A549 (cell line): ENCODE data around the gene ITGB1BP2. TPM values are rescaled to one million over a fixed set of nuclear protein-coding genes. Genes with fewer than 3 reads are reported as not detected.
"Not testable (repeated sequence)": the region's sequence is repeated elsewhere in the genome, so short reads cannot be mapped to it uniquely, and the experiment has no call there.

Experiments
- ATAC-seq, 2 experiments: fragments of 200-7000 bp in 1 of 2; fragments of >200 bp in 1 of 2; cut with Nextera tagmentation in 1 of 2; cut with Tn5 transposase in 1 of 2; 3 replicates each; pipeline versions ENCODE4 v1.8.0 to v1.9.1; 2018 to 2020; ENCODE audit warnings: mild to moderate bottlenecking in 1 of 2, moderate library complexity in 1 of 2
- CTCF ChIA-PET: fragments of 300-600 bp; sonication (Branson Sonifier 250); formaldehyde crosslinking; extraction: SDS; loops from one replicate; lab custom pipeline; 2021; ENCODE audit warnings: antibody characterized with exemption, inconsistent platforms; lab: Yijun Ruan, JAX
- POLR2A ChIA-PET: fragments of 350-600 bp; formaldehyde crosslinking; extraction: SDS; loops from one replicate; lab custom pipeline; 2021; ENCODE audit warnings: antibody characterized with exemption, inconsistent platforms; lab: Yijun Ruan, JAX
- DNase-seq, 2 experiments: peaks; one replicate each; pipeline versions ENCODE4 v3.0.0 to v3.0.0-alpha.2; 2011 to 2016; ENCODE audit warnings: low read depth in 1 of 2, low spot score in 1 of 2
- FAIRE-seq: peaks from 2 replicates; lab custom pipeline; 2011; peaks lifted over from hg19 to GRCh38; lab: Jason Lieb, UNC
- H3K27ac ChIP-seq, 2 experiments: fragments of >200 bp; sonication (Bioruptor Twin); formaldehyde crosslinking; 3 replicates each; pipeline ENCODE4 v1.5.1; 2016 to 2017
- H3K4me1 ChIP-seq: fragments of >200 bp; sonication (Bioruptor Twin); formaldehyde crosslinking; 3 replicates; pipeline ENCODE4 v1.6.1; 2016
- H3K4me2 ChIP-seq: fragments of >200 bp; sonication (Bioruptor Twin); formaldehyde crosslinking; 3 replicates; pipeline ENCODE4 v1.6.1; 2016
- H3K4me3 ChIP-seq: fragments of >200 bp; sonication (Bioruptor Twin); formaldehyde crosslinking; 3 replicates; pipeline ENCODE4 v1.5.1; 2016
- H3K9me3 ChIP-seq: fragments of >200 bp; sonication (Bioruptor Twin); formaldehyde crosslinking; 3 replicates; pipeline ENCODE4 v1.6.1; 2016
- ATOH8 ChIP-seq: fragments of 250-450 bp; sonication (Bioruptor Pico); IDR thresholded peaks from 2 replicates; pipeline ENCODE4 v1.5.0; 2020; ENCODE audit warnings: low read depth, mild to moderate bottlenecking, moderate library complexity
- BHLHE40 ChIP-seq: IDR thresholded peaks from 2 replicates; pipeline ENCODE4 v1.6.1; 2012; ENCODE audit warnings: low read depth, low read length, inconsistent platforms
- CEBPB ChIP-seq, 2 experiments: fragments of >200 bp in 1 of 2; sonication (Bioruptor Twin) in 1 of 2; formaldehyde crosslinking in 1 of 2; IDR thresholded peaks; 2 replicates each; pipeline ENCODE4 v1.6.1; 2012 to 2016
- EHMT2 ChIP-seq: fragments of 200-600 bp; sonication (generic); IDR thresholded peaks from 2 replicates; pipeline ENCODE4 v1.6.1; 2016; ENCODE audit warnings: antibody characterized with exemption, low read depth, mild to moderate bottlenecking, moderate library complexity
- FOSL2 ChIP-seq, 2 experiments: fragments of 450-650 bp in 1 of 2; fragments of >200 bp in 1 of 2; sonication (Bioruptor Twin) in 1 of 2; formaldehyde crosslinking; IDR thresholded peaks; 2 replicates each; pipeline versions ENCODE4 v1.5.0 to v1.6.1; 2016 to 2020; ENCODE audit warnings: mild to moderate bottlenecking in 1 of 2, moderate library complexity in 1 of 2
- GATA3 ChIP-seq: IDR thresholded peaks from 2 replicates; pipeline ENCODE4 v1.6.1; 2012; ENCODE audit warnings: borderline replicate concordance
- HDAC2 ChIP-seq: fragments of 200-600 bp; sonication (generic); IDR thresholded peaks from 2 replicates; pipeline ENCODE4 v1.6.1; 2016
- HES2 ChIP-seq: fragments of >200 bp; sonication (Bioruptor Twin); formaldehyde crosslinking; IDR thresholded peaks from 2 replicates; pipeline ENCODE4 v1.6.1; 2016
- JUN ChIP-seq, 2 experiments: fragments of >200 bp; sonication (Bioruptor Twin); formaldehyde crosslinking; IDR thresholded peaks; 2 replicates in 1 of 2; 3 replicates in 1 of 2; pipeline ENCODE4 v1.6.1; 2016 to 2017
- NPAS2 ChIP-seq: fragments of 250-450 bp; sonication (Bioruptor Pico); IDR thresholded peaks from 2 replicates; pipeline ENCODE4 v1.8.0; 2022; ENCODE audit warnings: mild to moderate bottlenecking, moderate library complexity, borderline replicate concordance
- NR3C1 ChIP-seq: fragments of >200 bp; sonication (Bioruptor Twin); formaldehyde crosslinking; IDR thresholded peaks from 3 replicates; pipeline ENCODE4 v1.6.1; 2017
- PHF8 ChIP-seq: fragments of 200-600 bp; sonication (generic); IDR thresholded peaks from 2 replicates; pipeline ENCODE4 v1.6.1; 2016; ENCODE audit warnings: low read depth, mild to moderate bottlenecking, antibody characterized with exemption, moderate library complexity, borderline replicate concordance
- POLR2AphosphoS2 ChIP-seq: conservative IDR thresholded peaks from 2 replicates; pipeline ENCODE4 v1.6.1; 2012; ENCODE audit warnings: low read length, improper control_type of control experiment, inconsistent platforms
- RFX5 ChIP-seq: fragments of 450-650 bp; IDR thresholded peaks from 2 replicates; pipeline ENCODE4 v1.7.1; 2014; ENCODE audit warnings: antibody characterized with exemption, mild to moderate bottlenecking, moderate library complexity
- TP53 ChIP-seq: fragments of 250-450 bp; sonication (Bioruptor Pico); IDR thresholded peaks from 2 replicates; pipeline ENCODE4 v1.5.0; 2021; ENCODE audit warnings: mild to moderate bottlenecking, moderate library complexity
- ZC3H11A ChIP-seq: fragments of 450-650 bp; IDR thresholded peaks from 2 replicates; pipeline ENCODE4 v1.6.1; 2014; ENCODE audit warnings: antibody characterized with exemption, mild to moderate bottlenecking
- ZFP36 ChIP-seq: fragments of 450-650 bp; IDR thresholded peaks from 2 replicates; pipeline ENCODE4 v1.6.1; 2014; ENCODE audit warnings: borderline replicate concordance; ENCODE audit not compliant: partially characterized antibody
- WGBS: methylation state at CpG from one replicate; pipeline ENCODE4 v1.1.6; 2017; ENCODE audit errors: missing lambda C conversion rate; 5-methylcytosine and 5-hydroxymethylcytosine counted together
- polyA plus RNA-seq, 4 experiments: library from polyadenylated mRNA; depleted of rRNA in 3 of 4; stranded (reverse); fragments of >200 nt; fragmentation: RNase III in 1 of 4; extraction: RNeasy Plus Mini Kit Qiagen cat#74134 plus additional on column Dnase treatment in 1 of 4; gene quantifications; 2 replicates in 3 of 4; 3 replicates in 1 of 4; pipeline ENCODE4 v1.2.3, GENCODE V29; 2011 to 2017

Gene ITGB1BP2
- polyA plus RNA-seq, 2 of the 4 experiments (the other 2 are of a cell fraction): 1.4 to 3.1 TPM

GRCh38 chrX:71296806-71297205 lies 4.7 kb upstream of the ITGB1BP2 start:
- Histone ChIP-seq H3K27ac (no peak overlapping the region), H3K4me1 (peaks cover 3% of the 10 kb centered on the region; the same call in 1 of the 3 replicates), H3K4me3 (no peak overlapping the region), H3K9me3 (no peaks in the 10 kb centered on the region), H3K4me2 (no peak overlapping the region)
- no peak for ATAC-seq
- ChIA-PET CTCF (interaction anchor here (1.0 kb wide), 1 partner anchor 32 kb away, joined by 3 read pairs; no protein-coding TSS in a partner anchor), POLR2A (interaction anchor here (1.3 kb wide), 1 partner anchor 13 kb away, joined by 4 read pairs; the partner anchor contains the start of gene NONO)
- no peak for DNase-seq
- no peak for TF ChIP-seq ZC3H11A
- TF ChIP-seq CEBPB (IDR thresholded peaks at IDR 0.05): no peak
- TF ChIP-seq EHMT2: no peak
- no peak for TF ChIP-seq HES2
- no peak for TF ChIP-seq FOSL2 (IDR thresholded peaks at IDR 0.05)
- TF ChIP-seq FOSL2 (CRISPR knock-in tag; IDR thresholded peaks at IDR 0.05): no peak
- TF ChIP-seq ZFP36: no peak
- TF ChIP-seq BHLHE40: no peak
- TF ChIP-seq NR3C1: no peak
- TF ChIP-seq RFX5: no peak
- no peak for TF ChIP-seq JUN (IDR thresholded peaks at IDR 0.05)
- no peak for TF ChIP-seq PHF8
- TF ChIP-seq TP53 (CRISPR knock-in tag): no peak
- TF ChIP-seq GATA3: no peak
- no peak for TF ChIP-seq NPAS2 (CRISPR knock-in tag)
- TF ChIP-seq HDAC2: no peak
- FAIRE-seq: no peak
- 90% methylated on average over 6 of the region's 6 CpGs for WGBS

GRCh38 chrX:71298119-71298518 lies 3.4 kb upstream of the ITGB1BP2 start:
- CTCF ChIA-PET: interaction anchor here (1.2 kb wide), 1 partner anchor 14 kb away, joined by 5 read pairs; the partner anchor contains the start of gene NONO

GRCh38 chrX:71300064-71300463 lies 1.5 kb upstream of the ITGB1BP2 start:
- H3K27ac ChIP-seq, DNase-seq, H3K4me1 ChIP-seq, H3K9me3 ChIP-seq, CTCF ChIA-PET, H3K4me2 ChIP-seq, FAIRE-seq, ATAC-seq, POLR2A ChIA-PET, H3K4me3 ChIP-seq: not testable (repeated sequence)
- WGBS: 95% methylated on average over 7 of the region's 7 CpGs

More at GRCh38 chrX:71298119-71298518, 3.4 kb upstream of the ITGB1BP2 start:
- POLR2A ChIA-PET: interaction anchor here (0.9 kb wide), 1 partner anchor 15 kb away, joined by 3 read pairs; the partner anchor contains the start of gene NONO
- Histone ChIP-seq H3K4me2 (no peak overlapping the region), H3K4me3 (no peak overlapping the region), H3K9me3 (no peaks in the 10 kb centered on the region), H3K27ac (no peak overlapping the region), H3K4me1 (no peaks in the 10 kb centered on the region)
- ATAC-seq (no peak), DNase-seq (no peak), FAIRE-seq (no peak)
- 88% methylated on average over 3 of the region's 3 CpGs for WGBS
- TF ChIP-seq POLR2AphosphoS2 (0 out of 2 replicates have a peak, but pooled peaks have one; percentile 45), ATOH8 (CRISPR knock-in tag) (no peak)

GRCh38 chrX:71300495-71300894 lies 1.1 kb upstream of the ITGB1BP2 start:
- DNase-seq, POLR2A ChIA-PET, H3K4me2 ChIP-seq, H3K27ac ChIP-seq, H3K4me1 ChIP-seq, ATAC-seq, H3K9me3 ChIP-seq, CTCF ChIA-PET, H3K4me3 ChIP-seq: not testable (repeated sequence)
- WGBS: 88% methylated on average over 7 of the region's 7 CpGs
- peak; percentile 32 for FAIRE-seq
